ENCODE data around the gene ANKRD10.

Gene ANKRD10

DNA sequence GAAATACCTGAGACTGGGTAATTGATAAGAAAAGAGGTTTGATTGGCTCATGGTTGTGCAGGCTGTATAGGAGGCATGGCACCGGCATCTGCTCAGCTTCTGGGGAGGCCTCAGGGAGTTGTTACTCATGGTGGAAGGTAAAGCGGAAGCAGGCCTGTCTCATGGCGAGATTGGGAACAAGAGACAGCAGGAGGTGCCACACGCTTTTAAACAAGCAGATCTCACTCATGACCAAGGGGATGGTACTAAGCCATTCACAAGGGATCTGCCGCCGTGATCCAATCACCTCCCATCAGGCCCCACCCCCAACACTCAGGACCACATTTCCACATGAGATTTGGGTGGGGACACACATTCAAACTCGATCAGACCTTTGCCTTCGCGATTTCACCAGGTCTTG, 86.2 kb downstream of the ANKRD10 start:
- no peak for FAIRE-seq
